T1000 (cell line): ENCODE data around the gene ADGRB3.

Source experiments
- DNase-seq: peaks from one replicate; lab custom pipeline; 2025; ENCODE audit warnings: mixed read lengths; lab: John Stamatoyannopoulos, UW

ADGRB3 gene

GRCh38 chr6:68701159-68701558, 66.1 kb downstream of the ADGRB3 start:
- no peak for DNase-seq

GRCh38 chr6:68704485-68704884, 69.4 kb downstream of the ADGRB3 start:
- DNase-seq = no peak

GRCh38 chr6:68709091-68709490, 74.0 kb downstream of the ADGRB3 start:
- no peak for DNase-seq

DNA sequence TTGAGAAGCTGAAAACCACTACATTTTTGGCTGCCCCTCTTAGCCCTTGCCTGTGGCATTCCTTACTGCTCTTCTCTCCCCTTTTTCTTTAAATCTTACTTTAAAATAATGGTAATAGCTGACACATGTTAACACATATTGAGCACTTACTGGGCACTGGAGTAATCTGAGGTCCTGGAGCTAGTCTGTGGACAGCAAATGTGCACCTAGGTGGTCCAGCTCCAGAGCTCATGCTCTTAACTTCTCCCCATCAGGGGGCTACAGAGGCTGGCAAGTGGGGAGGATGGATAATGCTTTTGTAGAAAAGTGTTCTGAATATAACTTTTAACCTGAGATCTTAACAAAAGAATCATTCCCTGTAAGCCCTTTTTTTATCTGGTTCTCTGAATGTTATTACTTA, 74.8 kb downstream of the ADGRB3 start:
- no peak for DNase-seq

DNA sequence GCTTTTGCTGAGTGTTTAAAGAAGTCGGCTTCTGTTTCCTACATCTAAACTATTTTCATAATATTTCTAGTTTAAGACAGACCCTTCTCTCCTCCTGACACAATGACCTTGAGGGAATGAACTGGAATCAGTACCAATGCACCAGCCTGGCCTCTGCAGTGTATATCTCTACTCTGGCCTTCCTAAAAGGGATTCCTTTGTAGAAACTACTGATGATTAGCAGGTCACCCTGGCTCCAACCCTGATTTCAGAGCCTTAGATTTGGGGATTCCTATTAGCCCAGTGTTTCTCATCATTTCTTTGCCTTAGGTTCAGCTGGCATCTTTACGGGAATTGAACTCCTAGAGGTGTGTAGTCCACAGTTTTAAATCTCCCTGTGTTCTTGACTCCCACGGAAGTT, 75.4 kb downstream of the ADGRB3 start:
- no peak for DNase-seq

DNA sequence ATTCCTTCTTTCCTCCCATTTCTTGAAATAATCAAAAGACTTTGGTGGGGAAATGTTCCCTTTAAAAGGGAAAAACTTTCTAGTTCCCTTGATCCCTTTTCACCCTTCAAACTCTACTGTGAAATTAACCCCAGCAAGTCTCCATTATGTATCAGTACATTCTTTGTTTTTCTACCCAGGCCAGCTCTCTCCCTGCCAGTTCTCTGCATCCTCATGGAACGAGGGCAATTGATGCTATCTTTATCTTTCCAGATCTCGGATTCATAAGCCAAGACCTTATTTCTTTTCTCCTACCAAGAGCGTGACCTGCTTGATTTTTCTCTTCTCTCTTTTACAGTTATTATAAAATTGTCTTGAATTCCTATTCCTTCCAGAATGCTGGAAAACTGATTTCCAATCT, 75.8 kb downstream of the ADGRB3 start:
- no peak for DNase-seq

- DNase-seq = no peak
Observed at GRCh38 chr6:68711386-68712000, 76.4 kb downstream of the ADGRB3 start.

DNA sequence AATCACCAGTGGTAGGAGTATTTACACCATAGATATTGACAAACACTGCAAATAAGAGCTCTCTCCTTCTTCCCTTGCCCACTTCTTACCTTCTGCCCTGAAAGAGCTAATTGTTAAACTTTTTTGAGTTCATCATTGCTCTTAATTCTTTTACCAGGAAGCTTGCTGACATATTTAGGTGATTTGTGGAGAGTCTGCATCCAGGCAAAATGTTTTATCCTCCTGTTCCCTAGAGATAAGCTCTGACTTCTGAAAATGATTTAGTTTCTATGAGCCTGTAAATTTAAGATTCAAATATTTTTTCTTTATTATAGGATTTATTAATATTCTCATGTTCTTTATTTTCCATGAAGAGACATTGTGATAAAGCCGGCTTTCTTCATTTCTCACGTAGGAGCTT, 81.5 kb downstream of the ADGRB3 start:
- no peak for DNase-seq

DNA sequence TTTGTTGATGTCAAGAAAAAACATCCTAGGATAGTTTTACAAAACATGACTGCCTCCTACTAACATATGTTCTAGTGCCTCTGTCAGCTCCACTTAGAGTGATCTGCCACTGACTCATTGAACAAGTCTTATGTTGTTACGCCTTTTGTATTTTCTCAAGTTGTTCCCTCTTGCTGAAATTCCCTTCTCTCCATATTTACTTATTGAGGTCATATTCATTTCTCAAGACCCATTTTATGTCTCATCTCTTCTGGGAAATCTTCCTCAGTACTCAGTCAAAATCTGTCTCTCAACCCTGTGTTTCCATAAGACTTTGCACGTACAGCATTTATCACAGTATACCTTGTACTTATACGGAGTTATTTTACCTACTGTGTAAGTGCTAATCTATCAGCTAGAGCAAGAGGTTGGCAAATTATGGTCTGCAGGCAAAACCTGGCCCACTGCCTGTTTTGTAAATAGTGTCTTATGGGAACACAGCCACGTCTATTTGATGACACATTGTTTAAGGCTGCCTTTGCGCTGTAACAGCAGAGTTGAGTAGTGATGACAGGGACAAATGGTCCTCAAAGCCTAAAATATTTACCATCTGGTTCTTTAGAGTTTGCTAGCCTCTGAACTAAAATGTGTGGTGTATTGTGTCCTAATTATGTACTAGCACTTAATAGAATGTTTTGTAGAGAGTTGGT, 83.4 kb downstream of the ADGRB3 start:
- DNase-seq = peak; percentile 2

- no peak for DNase-seq
Observed at GRCh38 chr6:68719761-68720160, 84.7 kb downstream of the ADGRB3 start.

DNA sequence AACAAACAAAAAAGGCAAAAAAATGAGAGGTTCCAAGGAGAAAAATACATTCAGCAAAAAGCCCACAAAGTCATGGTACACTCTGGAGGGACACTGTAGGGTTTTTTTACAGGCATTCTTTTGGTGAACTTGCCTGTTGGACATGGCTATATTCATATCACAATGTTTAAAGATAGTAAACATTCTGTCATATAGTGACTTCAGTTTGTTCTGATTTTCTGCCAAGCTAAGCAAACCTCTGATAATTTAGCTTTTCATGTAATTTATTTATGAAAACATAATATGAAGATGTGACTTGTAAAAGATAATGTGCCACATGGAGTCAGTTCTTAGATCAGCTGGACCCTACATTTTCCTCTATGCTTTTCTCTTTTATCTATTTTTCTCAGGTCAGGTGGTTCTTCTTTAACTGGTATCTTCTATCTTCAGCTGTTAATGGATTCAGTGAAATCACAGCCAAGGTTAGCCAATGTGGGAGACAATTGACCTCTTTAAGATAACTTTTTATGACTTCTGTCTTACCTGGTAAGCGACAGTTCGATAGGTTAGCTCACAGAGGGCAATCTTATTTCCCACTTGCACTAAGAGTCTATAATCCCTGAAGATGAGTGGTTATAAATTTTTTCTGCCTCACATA, 87.9 kb downstream of the ADGRB3 start:
- DNase-seq = no peak

- no peak for DNase-seq
Observed at GRCh38 chr6:68724060-68724459, 89.0 kb downstream of the ADGRB3 start.

GRCh38 chr6:68726337-68726736, 91.3 kb downstream of the ADGRB3 start:
- DNase-seq = no peak

- DNase-seq = no peak
Observed at GRCh38 chr6:68726992-68727391, 91.9 kb downstream of the ADGRB3 start.

GRCh38 chr6:68727699-68728098, 92.6 kb downstream of the ADGRB3 start:
- no peak for DNase-seq

- no peak for DNase-seq
Observed at GRCh38 chr6:68728159-68728979, 93.3 kb downstream of the ADGRB3 start.

DNA sequence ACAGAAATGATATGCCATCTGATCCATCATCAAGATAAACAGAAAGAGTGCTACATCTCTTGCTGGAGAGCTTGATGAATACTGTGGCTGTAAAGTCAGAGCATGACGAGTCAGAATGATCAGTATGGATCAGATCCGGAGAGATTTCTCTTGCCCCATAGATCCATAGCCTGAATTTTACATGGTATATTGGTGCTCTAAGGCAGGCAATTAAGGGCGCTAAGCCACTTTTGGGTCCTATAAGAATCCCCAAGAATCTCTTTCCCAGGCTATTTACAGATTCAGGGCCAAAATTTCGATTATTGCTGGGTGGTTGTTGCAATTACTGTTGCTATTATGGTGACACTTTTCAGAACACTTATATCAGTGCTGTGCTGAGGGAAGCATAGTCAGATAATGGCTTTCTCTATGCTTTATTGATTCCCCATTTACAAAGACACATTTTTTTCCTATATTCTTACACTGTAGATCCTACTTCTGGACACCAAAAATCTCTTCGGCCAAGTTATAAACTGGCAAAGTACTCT, 94.4 kb downstream of the ADGRB3 start:
- DNase-seq = no peak

GRCh38 chr6:68730291-68731054, 95.4 kb downstream of the ADGRB3 start:
- DNase-seq = no peak

- DNase-seq = no peak
Observed at GRCh38 chr6:68732423-68732822, 97.3 kb downstream of the ADGRB3 start.

- no peak for DNase-seq
Observed at GRCh38 chr6:68735866-68736265, 100.8 kb downstream of the ADGRB3 start.

DNA sequence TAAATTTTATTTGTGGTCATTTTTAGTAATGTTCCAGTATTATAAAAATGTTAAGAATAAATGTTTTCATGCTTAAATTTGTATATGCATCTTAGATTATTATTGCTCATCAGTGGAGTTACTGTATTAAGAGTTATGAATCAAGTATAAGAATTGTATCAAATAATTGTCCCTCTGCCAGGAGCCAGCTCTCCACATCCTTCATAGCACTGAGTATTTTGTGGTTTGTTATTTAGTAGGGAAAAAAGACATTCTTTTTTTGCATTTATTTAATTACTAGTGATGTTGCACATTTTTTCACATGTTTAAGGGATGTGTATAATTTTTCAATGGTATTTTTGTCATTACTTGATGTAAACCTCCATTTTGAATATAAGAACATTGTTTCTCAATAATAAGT, 102.0 kb downstream of the ADGRB3 start:
- no peak for DNase-seq

- no peak for DNase-seq
Observed at GRCh38 chr6:68738039-68738438, 103.0 kb downstream of the ADGRB3 start.
